HFFc6 (cell line): ENCODE results near the gene C1QTNF9. TPM values are rescaled to one million over a fixed set of nuclear protein-coding genes. Genes with fewer than 3 reads are reported as not detected.

Experiments
- DNase-seq: peaks from one replicate; pipeline ENCODE4 v3.0.0-alpha.2; 2018
- H3K27ac Mint-ChIP-seq: 2 replicates; pipeline ENCODE4 v1.8.0; 2020; ENCODE audit warnings: mild to moderate bottlenecking, mixed read lengths
- H3K27me3 Mint-ChIP-seq: 2 replicates; pipeline ENCODE4 v1.8.0; 2021; ENCODE audit warnings: mild to moderate bottlenecking, moderate library complexity, mixed read lengths; ENCODE audit not compliant: insufficient read depth
- H3K36me3 Mint-ChIP-seq: 2 replicates; pipeline ENCODE4 v1.8.0; 2021; ENCODE audit warnings: low read depth, mixed read lengths
- H3K4me1 Mint-ChIP-seq: 2 replicates; pipeline ENCODE4 v1.8.0; 2020; ENCODE audit warnings: low read depth, mixed read lengths
- H3K4me3 Mint-ChIP-seq: 2 replicates; pipeline ENCODE4 v1.8.0; 2020; ENCODE audit warnings: mild to moderate bottlenecking, moderate library complexity, mixed read lengths
- H3K9me3 Mint-ChIP-seq: 2 replicates; pipeline ENCODE4 v1.8.0; 2020; ENCODE audit warnings: mild to moderate bottlenecking, mixed read lengths
- CTCF ChIP-seq: fragments of 200-600 bp; sonication (generic); IDR thresholded peaks from 2 replicates; pipeline ENCODE4 v1.5.0; 2021; ENCODE audit warnings: antibody characterized with exemption, mild to moderate bottlenecking
- total RNA-seq, 6 experiments: library from RNA; stranded (reverse); fragmentation: NEBNext Ultra II Directional; extraction: Animal tissue kit (Norgen Biotek cat#: 25700); gene quantifications; 2 replicates in 1 of 6; 3 replicates in 5 of 6; pipeline ENCODE4 v1.2.3, GENCODE V29; 2021

C1QTNF9 gene
- total RNA-seq, 6 experiments from 2014 or later: not detected

- H3K4me1 Mint-ChIP-seq: peaks cover 3% of the 10 kb centered on the region
- TF ChIP-seq CTCF: no peak
- H3K36me3 Mint-ChIP-seq: no peaks in the 10 kb centered on the region
- no peaks in the 10 kb centered on the region for H3K9me3 Mint-ChIP-seq
- DNase-seq: no peak
- H3K27me3 Mint-ChIP-seq: peaks cover 3% of the 10 kb centered on the region; the same call in 1 of the 2 replicates
- H3K27ac Mint-ChIP-seq: no peak overlapping the region
- H3K4me3 Mint-ChIP-seq: no peak overlapping the region
These were observed 32.5 kb upstream of the C1QTNF9 start for GRCh38 chr13:24276861-24277260.

GRCh38 chr13:24277761-24278160, 31.6 kb upstream of the C1QTNF9 start:
- no peak overlapping the region for H3K4me3 Mint-ChIP-seq
- no peaks in the 10 kb centered on the region for H3K9me3 Mint-ChIP-seq
- TF ChIP-seq CTCF: no peak
- no peaks in the 10 kb centered on the region for H3K4me1 Mint-ChIP-seq
- peaks cover 3% of the 10 kb centered on the region; the same call in 1 of the 2 replicates for H3K27me3 Mint-ChIP-seq
- H3K36me3 Mint-ChIP-seq: no peaks in the 10 kb centered on the region
- DNase-seq: no peak
- no peak overlapping the region for H3K27ac Mint-ChIP-seq

GRCh38 chr13:24279327-24280110, 29.9 kb upstream of the C1QTNF9 start:
- Mint-ChIP-seq H3K4me1 (no peaks in the 10 kb centered on the region), H3K9me3 (no peaks in the 10 kb centered on the region), H3K27ac (no peak overlapping the region), H3K36me3 (no peaks in the 10 kb centered on the region), H3K27me3 (peaks cover 3% of the 10 kb centered on the region; the same call in 1 of the 2 replicates), H3K4me3 (no peak overlapping the region)
- no peak for TF ChIP-seq CTCF
- DNase-seq: no peak

GRCh38 chr13:24280720-24281119, 28.7 kb upstream of the C1QTNF9 start:
- H3K4me1 Mint-ChIP-seq: no peaks in the 10 kb centered on the region; the same call in 1 of the 2 replicates
- no peak overlapping the region for H3K27ac Mint-ChIP-seq
- no peak for DNase-seq
- H3K36me3 Mint-ChIP-seq: no peaks in the 10 kb centered on the region
- no peak overlapping the region for H3K4me3 Mint-ChIP-seq
- no peaks in the 10 kb centered on the region for H3K9me3 Mint-ChIP-seq
- TF ChIP-seq CTCF: no peak
- H3K27me3 Mint-ChIP-seq: peaks cover 3% of the 10 kb centered on the region; the same call in 1 of the 2 replicates

GRCh38 chr13:24281188-24282008, 28.0 kb upstream of the C1QTNF9 start:
- H3K36me3 Mint-ChIP-seq: no peaks in the 10 kb centered on the region
- TF ChIP-seq CTCF: no peak
- no peak for DNase-seq
- H3K27me3 Mint-ChIP-seq: peaks cover 3% of the 10 kb centered on the region; the same call in 1 of the 2 replicates
- no peak overlapping the region for H3K27ac Mint-ChIP-seq
- H3K4me3 Mint-ChIP-seq: no peak overlapping the region
- no peaks in the 10 kb centered on the region; the same call in 1 of the 2 replicates for H3K4me1 Mint-ChIP-seq
- no peaks in the 10 kb centered on the region for H3K9me3 Mint-ChIP-seq
